Measurements from ENCODE around the gene ADAMTS19. TPM values are rescaled to one million over a fixed set of nuclear protein-coding genes. Genes with fewer than 3 reads are reported as not detected.
"Not testable (repeated sequence)": the region's sequence is repeated elsewhere in the genome, so short reads cannot be mapped to it uniquely, and the experiment has no call there.

The ADAMTS19 gene
- total RNA-seq, 1 experiment from 2014 or later, result not detected

GRCh38 chr5:129554134-129554904 is 94.2 kb downstream of the ADAMTS19 start:
- Mint-ChIP-seq H3K4me1 (ENCODE audit: low read depth, unreplicated experiment) (no peaks in the 10 kb centered on the region), H3K9me3 (ENCODE audit: low read depth, unreplicated experiment) (no peaks in the 10 kb centered on the region), H3K27ac (ENCODE audit: unreplicated experiment) (no peak overlapping the region), H3K36me3 (ENCODE audit: insufficient read depth, unreplicated experiment) (no peaks in the 10 kb centered on the region), H3K27me3 (ENCODE audit: unreplicated experiment) (no peaks in the 10 kb centered on the region), H3K4me3 (ENCODE audit: low read depth, unreplicated experiment) (no peak overlapping the region)
- intact Hi-C loops (cut with micrococcal nuclease; ENCODE audit: unreplicated experiment), result no loop called here
- CTCF ChIA-PET, result no interaction called here
- no peak for DNase-seq
- BruUV-seq (replicated peaks), result no TSS peak
- TF ChIP-seq CTCF (IDR thresholded peaks at IDR 0.05; ENCODE audit: unreplicated experiment), result no peak

- H3K4me3 Mint-ChIP-seq (ENCODE audit: low read depth, unreplicated experiment), result no peak overlapping the region
- H3K4me1 Mint-ChIP-seq (ENCODE audit: low read depth, unreplicated experiment), result no peaks in the 10 kb centered on the region
- TF ChIP-seq CTCF (IDR thresholded peaks at IDR 0.05; ENCODE audit: unreplicated experiment), result no peak
- no TSS peak for BruUV-seq (replicated peaks)
- no peaks in the 10 kb centered on the region for H3K27me3 Mint-ChIP-seq (ENCODE audit: unreplicated experiment)
- H3K9me3 Mint-ChIP-seq (ENCODE audit: low read depth, unreplicated experiment), result no peaks in the 10 kb centered on the region
- intact Hi-C loops (cut with micrococcal nuclease; ENCODE audit: unreplicated experiment), result no loop called here
- DNase-seq, result no peak
- CTCF ChIA-PET, result no interaction called here
- no peak overlapping the region for H3K27ac Mint-ChIP-seq (ENCODE audit: unreplicated experiment)
- no peaks in the 10 kb centered on the region for H3K36me3 Mint-ChIP-seq (ENCODE audit: insufficient read depth, unreplicated experiment)
These were observed 103.5 kb downstream of the ADAMTS19 start for GRCh38 chr5:129563585-129563984.

GRCh38 chr5:129569295-129569694 is 109.2 kb downstream of the ADAMTS19 start:
- H3K4me1 Mint-ChIP-seq (ENCODE audit: low read depth, unreplicated experiment), result no peaks in the 10 kb centered on the region
- DNase-seq, result no peak
- TF ChIP-seq CTCF (IDR thresholded peaks at IDR 0.05; ENCODE audit: unreplicated experiment), result no peak
- no peaks in the 10 kb centered on the region for H3K27me3 Mint-ChIP-seq (ENCODE audit: unreplicated experiment)
- H3K4me3 Mint-ChIP-seq (ENCODE audit: low read depth, unreplicated experiment), result no peak overlapping the region
- BruUV-seq (replicated peaks), result no TSS peak
- no peaks in the 10 kb centered on the region for H3K36me3 Mint-ChIP-seq (ENCODE audit: insufficient read depth, unreplicated experiment)
- CTCF ChIA-PET, result no interaction called here
- H3K27ac Mint-ChIP-seq (ENCODE audit: unreplicated experiment), result no peak overlapping the region
- H3K9me3 Mint-ChIP-seq (ENCODE audit: low read depth, unreplicated experiment), result no peaks in the 10 kb centered on the region
- intact Hi-C loops (cut with micrococcal nuclease; ENCODE audit: unreplicated experiment), result no loop called here

GRCh38 chr5:129572060-129572459 is 112.0 kb downstream of the ADAMTS19 start:
- intact Hi-C loops (cut with micrococcal nuclease; ENCODE audit: unreplicated experiment), result no loop called here
- CTCF ChIA-PET, result no interaction called here
- BruUV-seq (replicated peaks), result no TSS peak
- Mint-ChIP-seq H3K4me1 (ENCODE audit: low read depth, unreplicated experiment) (no peaks in the 10 kb centered on the region), H3K9me3 (ENCODE audit: low read depth, unreplicated experiment) (no peaks in the 10 kb centered on the region), H3K4me3 (ENCODE audit: low read depth, unreplicated experiment) (no peak overlapping the region), H3K36me3 (ENCODE audit: insufficient read depth, unreplicated experiment) (no peaks in the 10 kb centered on the region), H3K27ac (ENCODE audit: unreplicated experiment) (no peak overlapping the region), H3K27me3 (ENCODE audit: unreplicated experiment) (no peaks in the 10 kb centered on the region)
- no peak for DNase-seq
- TF ChIP-seq CTCF (IDR thresholded peaks at IDR 0.05; ENCODE audit: unreplicated experiment), result no peak

GRCh38 chr5:129584496-129584895 is 124.4 kb downstream of the ADAMTS19 start:
- H3K27me3 Mint-ChIP-seq (ENCODE audit: unreplicated experiment); H3K9me3 Mint-ChIP-seq (ENCODE audit: low read depth, unreplicated experiment); H3K27ac Mint-ChIP-seq (ENCODE audit: unreplicated experiment); H3K4me1 Mint-ChIP-seq (ENCODE audit: low read depth, unreplicated experiment); DNase-seq; BruUV-seq (replicated peaks); H3K36me3 Mint-ChIP-seq (ENCODE audit: insufficient read depth, unreplicated experiment); intact Hi-C loops (cut with micrococcal nuclease; ENCODE audit: unreplicated experiment); CTCF ChIA-PET; H3K4me3 Mint-ChIP-seq (ENCODE audit: low read depth, unreplicated experiment): not testable (repeated sequence)

Measured in Calu3 (cell line).